Panc1 (cell line): ENCODE results near the gene BTBD3.

Experiments
- POLR2AphosphoS5 ChIP-seq: IDR thresholded peaks from 2 replicates; pipeline ENCODE4 v1.6.1; 2012; ENCODE audit warnings: mild to moderate bottlenecking, low read depth, low read length, moderate library complexity
- SIN3A ChIP-seq: IDR thresholded peaks from 2 replicates; pipeline ENCODE4 v1.6.1; 2012; ENCODE audit warnings: low read depth, mild to moderate bottlenecking, low read length, moderate library complexity, borderline replicate concordance; ENCODE audit not compliant: insufficient read depth
- TCF7L2 ChIP-seq: IDR thresholded peaks from 2 replicates; pipeline ENCODE4 v1.6.1; 2011; ENCODE audit warnings: mild to moderate bottlenecking, low read depth, low read length, inconsistent platforms
- TF ChIP-seq, protein P1 (sequence below): fragments of 450-650 bp; IDR thresholded peaks from 2 replicates; pipeline ENCODE4 v1.5.1; 2017; ENCODE audit warnings: mild to moderate bottlenecking
- TF ChIP-seq, protein P2 (sequence below), 2 experiments: IDR thresholded peaks; 2 replicates each; pipeline ENCODE4 v1.6.1; 2011 to 2012; ENCODE audit warnings: low read depth in 2 of 2, control low read depth in 1 of 2, low read length in 1 of 2, mild to moderate bottlenecking in 1 of 2, moderate library complexity in 1 of 2; ENCODE audit not compliant: insufficient read depth in 1 of 2

GRCh38 chr20:11891776-11892545, 25.7 kb upstream of the BTBD3 start:
- TF ChIP-seq, protein P1, sequence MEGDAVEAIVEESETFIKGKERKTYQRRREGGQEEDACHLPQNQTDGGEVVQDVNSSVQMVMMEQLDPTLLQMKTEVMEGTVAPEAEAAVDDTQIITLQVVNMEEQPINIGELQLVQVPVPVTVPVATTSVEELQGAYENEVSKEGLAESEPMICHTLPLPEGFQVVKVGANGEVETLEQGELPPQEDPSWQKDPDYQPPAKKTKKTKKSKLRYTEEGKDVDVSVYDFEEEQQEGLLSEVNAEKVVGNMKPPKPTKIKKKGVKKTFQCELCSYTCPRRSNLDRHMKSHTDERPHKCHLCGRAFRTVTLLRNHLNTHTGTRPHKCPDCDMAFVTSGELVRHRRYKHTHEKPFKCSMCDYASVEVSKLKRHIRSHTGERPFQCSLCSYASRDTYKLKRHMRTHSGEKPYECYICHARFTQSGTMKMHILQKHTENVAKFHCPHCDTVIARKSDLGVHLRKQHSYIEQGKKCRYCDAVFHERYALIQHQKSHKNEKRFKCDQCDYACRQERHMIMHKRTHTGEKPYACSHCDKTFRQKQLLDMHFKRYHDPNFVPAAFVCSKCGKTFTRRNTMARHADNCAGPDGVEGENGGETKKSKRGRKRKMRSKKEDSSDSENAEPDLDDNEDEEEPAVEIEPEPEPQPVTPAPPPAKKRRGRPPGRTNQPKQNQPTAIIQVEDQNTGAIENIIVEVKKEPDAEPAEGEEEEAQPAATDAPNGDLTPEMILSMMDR: no peak
- TF ChIP-seq, protein P2, sequence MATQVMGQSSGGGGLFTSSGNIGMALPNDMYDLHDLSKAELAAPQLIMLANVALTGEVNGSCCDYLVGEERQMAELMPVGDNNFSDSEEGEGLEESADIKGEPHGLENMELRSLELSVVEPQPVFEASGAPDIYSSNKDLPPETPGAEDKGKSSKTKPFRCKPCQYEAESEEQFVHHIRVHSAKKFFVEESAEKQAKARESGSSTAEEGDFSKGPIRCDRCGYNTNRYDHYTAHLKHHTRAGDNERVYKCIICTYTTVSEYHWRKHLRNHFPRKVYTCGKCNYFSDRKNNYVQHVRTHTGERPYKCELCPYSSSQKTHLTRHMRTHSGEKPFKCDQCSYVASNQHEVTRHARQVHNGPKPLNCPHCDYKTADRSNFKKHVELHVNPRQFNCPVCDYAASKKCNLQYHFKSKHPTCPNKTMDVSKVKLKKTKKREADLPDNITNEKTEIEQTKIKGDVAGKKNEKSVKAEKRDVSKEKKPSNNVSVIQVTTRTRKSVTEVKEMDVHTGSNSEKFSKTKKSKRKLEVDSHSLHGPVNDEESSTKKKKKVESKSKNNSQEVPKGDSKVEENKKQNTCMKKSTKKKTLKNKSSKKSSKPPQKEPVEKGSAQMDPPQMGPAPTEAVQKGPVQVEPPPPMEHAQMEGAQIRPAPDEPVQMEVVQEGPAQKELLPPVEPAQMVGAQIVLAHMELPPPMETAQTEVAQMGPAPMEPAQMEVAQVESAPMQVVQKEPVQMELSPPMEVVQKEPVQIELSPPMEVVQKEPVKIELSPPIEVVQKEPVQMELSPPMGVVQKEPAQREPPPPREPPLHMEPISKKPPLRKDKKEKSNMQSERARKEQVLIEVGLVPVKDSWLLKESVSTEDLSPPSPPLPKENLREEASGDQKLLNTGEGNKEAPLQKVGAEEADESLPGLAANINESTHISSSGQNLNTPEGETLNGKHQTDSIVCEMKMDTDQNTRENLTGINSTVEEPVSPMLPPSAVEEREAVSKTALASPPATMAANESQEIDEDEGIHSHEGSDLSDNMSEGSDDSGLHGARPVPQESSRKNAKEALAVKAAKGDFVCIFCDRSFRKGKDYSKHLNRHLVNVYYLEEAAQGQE (IDR thresholded peaks at IDR 0.05; ENCODE audit: insufficient read depth in 1 of 2, low read depth in 2 of 2, low read length in 1 of 2): no peak
- no peak for TF ChIP-seq POLR2AphosphoS5
- TF ChIP-seq SIN3A: 0 out of 2 replicates have a peak, but pooled peaks have one; percentile 48
- TF ChIP-seq TCF7L2: no peak
